NCI-H146 (cell line): ENCODE measurements around the gene RTN4RL2.
A peak's percentile ranks its signal among the peaks of the same experiment; 100 is the strongest.
"Not testable (repeated sequence)": the region's sequence is repeated elsewhere in the genome, so short reads cannot be mapped to it uniquely, and the experiment has no call there.

Experiments used
- DNase-seq: peaks from one replicate; lab custom pipeline; 2025; lab: John Stamatoyannopoulos, UW

RTN4RL2 gene

DNA sequence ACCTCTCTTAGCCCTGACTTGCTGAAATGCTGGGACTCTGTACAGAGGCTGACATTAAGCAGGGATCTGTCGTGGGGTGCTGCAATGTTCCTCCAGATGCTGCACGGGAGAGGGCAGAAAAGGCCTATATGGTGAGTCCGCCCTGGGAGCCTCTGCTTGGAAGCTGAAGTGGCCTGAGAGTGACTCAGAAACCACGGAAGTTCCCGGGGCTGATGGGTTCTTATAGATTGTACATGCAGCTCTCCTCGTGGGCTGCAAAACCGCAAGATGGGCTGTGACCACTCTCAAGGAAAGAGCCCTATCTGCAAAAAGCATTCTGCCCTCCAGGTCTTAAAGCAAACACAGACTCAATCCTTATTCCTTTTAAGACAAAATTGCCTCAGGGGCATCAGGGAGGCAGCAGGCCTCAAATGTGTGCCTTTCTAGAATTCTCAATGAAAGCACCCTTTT, 27.6 kb upstream of the RTN4RL2 start:
- DNase-seq = no peak

DNA sequence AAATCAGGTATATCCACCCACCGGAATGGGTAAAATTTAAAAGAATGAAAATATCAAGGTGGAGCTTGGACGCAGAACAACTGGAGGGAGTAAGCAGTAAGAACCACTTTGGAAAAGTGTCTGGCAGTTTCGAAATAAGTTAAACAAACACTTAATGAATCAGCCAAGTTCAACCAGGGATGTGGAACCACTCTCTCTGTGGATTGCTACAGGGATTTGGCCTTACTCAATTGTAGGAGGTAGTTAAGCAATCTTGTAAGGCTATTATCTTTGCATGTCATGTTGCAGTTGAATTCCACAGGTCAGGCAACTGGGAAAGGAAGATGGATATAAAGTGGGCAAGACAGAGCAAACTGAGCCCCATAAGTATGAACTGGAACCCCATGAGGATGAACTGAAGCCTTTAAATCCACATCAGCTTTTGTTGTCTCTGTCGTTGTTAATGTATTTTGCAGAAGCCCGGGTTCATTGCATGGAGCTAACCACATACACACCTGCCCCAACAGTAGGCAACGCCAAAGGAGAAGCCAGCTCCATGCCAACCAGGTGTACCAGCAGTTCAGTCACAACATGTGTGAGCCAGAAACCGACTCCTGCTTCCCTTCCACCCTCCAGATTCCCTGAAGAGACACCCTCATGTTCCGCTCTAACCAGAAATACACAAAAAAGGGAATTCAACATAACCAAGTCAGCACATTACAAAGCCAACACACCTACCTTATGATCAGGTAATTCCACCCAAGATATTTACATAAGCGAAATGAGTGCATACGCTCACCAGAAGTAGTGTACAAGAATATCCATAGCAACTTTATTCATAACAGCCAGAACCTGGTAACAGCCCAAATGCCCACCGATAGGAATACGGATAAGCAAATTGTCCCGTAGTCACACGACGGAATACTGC, 25.4 kb upstream of the RTN4RL2 start:
- DNase-seq = no peak

DNA sequence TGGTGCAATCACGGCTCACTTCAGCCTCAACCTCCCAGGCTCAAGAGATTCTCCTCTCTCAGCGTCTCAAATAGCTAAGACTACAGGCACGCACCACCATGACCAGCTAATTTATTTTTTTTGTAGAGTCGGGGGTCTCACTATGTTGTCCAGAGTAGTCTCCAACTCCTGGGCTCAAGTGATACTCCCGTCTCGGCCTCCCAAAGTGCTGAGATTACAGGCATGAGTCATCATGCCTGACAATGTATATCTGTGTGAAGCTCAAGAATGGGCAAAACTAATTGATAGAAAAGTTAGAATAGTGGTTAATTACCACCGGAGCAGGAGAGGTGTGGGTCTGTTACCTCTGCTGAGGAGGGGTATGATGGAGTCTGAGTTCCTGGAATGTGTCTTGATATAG, 24.3 kb upstream of the RTN4RL2 start:
- DNase-seq = no peak

DNA sequence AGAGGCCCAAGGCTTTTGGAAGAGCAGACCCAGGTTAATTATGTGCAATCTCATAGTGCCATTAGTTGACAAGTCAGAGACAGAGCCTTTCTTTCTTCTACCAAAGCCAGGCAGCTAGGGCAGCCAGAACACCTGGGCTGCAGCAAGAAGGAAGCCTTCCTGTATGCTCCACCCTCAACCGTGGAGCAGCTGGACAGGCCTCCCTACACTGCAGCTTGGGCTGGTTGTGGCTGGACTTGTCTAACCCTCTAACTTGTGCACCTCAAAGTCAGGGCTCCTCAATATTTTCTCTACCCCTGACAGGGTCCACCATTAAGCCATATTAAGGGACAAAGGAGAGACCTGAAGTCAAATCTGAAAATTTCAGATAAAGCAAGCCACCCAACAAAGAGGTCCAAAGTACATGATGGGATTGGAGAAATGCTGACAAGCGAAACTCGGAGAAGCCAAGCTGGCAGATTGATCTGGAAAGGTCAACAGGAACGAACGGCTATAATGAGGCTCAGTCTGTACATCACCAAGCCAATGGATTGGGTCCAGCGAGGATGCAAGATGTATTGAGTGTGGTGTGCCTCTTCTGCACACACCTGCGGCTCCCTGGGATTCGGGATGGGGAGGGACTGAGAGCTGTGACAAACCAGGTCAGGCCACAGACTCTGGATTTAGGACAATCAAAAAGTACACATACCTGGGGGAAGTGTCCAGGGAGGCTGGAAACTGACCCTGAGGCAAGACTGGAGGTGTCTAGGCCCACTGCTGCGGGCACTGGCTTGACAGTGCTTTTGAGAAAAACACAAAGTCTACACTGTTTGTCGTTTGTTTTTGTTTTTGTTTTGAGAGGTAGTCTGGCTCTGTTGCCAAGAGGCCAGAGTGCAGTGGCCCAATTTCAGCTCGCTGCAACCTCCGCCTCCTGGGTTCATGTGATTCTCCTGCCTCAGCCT, 21.7 kb upstream of the RTN4RL2 start:
- no peak for DNase-seq

DNA sequence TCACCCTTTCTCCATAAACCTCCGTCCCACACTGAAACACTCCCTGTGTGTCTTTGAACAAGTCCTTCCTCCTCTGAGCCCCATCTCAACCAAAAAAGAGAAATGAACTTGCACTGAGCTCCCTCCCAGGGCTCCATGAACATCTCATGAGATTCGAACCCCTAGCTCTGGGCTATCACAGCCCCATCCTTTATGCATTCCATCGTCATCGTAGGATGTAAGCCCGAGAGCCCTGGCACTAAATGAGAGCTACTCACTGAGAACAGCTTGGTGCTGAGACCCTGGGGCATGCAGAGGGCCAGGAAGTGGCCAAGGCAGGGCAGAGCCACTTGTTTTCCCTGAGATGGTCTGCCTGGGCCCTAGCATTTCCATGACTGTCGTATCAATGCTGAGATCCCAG, 20.5 kb upstream of the RTN4RL2 start:
- no peak for DNase-seq

DNA sequence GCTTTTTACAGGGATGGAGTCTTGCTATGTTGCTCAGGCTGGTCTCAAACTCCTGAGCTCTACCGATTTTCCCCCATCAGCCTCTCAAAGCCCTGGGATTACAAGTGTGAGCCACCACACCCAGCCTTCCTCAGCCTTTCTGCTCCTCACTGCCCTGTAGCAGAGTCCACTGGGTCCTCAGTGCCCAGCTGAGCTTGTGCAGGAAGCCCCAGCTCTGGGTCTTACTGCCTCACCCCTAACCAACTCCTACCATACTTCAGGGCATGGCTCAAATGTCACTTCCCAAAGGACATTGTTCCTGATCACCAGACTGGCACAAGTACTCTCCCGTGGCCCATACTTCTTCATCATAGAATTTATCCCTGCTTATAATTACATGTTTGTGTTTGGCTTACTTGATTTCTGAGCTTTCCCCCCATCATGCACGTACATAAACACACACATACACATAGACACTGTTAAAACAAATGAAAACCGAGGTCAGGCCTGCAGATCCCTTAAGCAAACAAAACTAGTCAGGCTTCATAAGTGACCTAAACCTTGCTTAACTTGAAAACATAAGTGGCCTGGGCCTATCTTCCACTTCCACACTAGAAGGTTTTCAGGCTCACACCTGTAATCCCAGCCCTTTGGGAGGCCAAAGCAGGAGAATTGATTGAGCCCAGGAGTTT, 19.4 kb upstream of the RTN4RL2 start:
- no peak for DNase-seq

DNA sequence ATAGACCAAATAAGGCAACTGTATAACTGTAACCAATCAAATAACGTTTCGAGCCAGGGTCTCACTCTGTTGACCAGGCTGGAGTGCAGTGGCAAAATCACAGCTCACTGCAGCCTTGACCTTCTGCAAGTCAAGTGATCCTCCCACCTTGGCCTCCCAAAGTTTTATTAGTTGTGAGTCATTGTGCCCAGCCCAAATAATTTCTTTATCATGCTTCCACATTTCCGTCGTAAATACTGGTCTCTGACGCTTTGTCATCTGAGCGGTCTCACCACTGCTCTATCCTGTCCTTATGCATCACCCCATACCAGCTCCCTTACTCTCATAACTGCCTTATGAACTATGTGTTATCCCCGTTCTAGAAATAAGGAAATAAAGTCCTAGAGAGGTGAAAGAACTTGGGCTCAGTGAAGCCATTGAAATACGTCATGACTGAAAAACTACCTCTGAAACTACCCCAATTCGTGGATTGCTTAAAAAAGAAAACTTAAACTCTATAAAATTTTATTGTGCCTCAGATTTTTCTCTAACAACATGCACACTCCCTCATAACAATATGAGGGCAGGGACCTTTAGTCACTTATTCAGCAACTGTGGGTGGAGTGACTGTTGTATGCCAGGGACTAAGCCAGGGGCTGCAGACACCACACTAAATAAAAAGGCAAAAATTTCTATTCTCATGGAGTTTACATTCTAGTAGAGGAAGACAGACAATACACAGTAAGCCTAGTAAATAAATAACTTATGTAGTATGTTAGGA, 15.8 kb upstream of the RTN4RL2 start:
- no peak for DNase-seq

DNA sequence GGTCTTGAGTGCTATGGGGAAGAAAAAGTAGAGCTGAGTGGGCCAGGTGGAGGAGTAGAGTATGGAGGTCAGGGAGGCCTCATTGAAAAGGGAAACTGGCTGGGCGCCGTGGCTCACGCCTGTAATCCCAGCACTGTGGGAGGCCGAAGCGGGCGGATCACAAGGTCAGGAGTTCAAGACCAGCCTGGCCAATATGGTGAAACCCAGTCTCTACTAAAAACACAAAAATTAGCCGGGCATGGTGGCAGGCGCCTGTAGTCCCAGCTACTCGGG, 15.3 kb upstream of the RTN4RL2 start:
- not testable (repeated sequence) for DNase-seq

DNA sequence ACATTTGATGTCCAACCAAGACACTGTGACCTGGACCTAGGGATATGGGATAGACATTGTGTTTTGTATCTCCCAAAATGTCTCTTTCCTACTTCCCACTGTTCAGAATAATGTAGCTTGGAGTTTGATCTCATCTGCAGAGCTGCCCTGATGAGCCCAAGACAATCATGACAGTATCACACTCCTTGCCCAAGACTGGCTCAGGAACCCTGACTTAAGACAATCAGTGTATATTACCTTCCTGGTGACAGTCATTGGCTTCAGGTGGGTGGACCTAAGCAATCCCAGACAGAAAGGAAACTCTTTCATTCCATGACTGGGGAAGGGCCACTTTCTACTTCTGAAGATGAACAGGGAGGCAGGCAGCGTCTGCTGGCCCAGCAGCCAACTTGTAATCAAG, 14.3 kb upstream of the RTN4RL2 start:
- DNase-seq = no peak

DNA sequence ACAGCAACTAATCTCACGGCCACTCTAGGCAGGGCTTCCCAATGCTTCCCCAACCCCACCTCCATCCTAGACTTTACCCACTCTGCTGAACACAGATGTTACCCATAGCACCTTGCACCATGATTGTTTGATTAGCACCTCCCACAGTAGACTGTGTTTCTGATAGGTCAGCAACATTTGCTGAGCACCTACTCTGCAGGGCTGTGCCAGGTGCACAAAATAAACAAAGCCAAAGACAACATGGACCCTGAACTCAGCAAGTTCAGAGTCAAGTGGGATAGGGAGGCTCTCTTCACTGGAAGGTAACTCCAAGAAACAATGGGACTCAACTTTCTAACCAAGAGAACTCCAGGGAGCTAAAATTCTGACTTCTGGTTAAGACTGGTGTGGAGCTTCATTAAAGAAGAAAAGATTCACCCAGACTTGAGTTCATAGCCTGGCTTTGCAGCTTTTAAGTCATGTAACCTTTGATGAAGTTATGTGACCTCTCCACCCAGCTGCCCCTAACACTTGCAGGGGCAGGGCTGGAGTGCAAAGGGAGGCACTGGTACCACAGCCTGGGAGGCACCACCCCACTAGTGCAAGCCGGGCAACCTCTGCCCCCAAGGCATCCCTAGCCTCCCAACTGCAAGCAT, 6.7 kb upstream of the RTN4RL2 start:
- DNase-seq = peak; percentile 23

DNA sequence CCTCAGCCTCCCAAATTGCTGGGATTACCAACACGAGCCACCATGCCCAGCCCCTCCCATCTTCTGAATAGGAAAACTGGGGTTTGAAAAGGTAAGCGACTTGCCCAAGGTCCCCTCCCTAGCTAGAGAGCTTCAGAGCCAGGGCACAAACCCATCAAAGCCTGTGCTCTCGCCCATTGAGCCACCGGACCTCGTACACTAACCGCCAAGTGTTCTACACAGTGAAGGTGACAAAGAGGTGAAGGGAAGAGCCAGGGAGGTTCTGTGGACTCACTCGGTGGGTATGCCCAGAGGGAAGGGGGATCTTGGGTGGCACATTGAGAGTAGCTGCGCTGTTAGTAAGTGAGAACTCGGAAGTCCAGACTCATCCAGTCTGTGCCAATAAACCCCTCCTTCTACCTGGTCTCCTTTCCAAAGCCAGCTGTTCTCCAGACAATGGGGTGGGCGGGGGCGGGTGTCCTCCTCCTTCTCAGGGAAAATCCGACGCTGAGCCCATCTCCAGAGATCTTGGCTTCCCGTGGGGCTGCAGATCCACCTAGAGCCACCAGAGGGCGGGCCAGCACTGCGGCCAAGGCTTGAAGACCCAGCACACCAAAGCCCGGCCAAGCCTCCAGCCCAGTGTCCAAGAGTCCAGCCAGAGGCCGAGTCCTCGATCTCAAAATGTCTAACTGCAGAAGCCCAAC, 3.2 kb upstream of the RTN4RL2 start:
- peak; percentile 87 for DNase-seq

DNA sequence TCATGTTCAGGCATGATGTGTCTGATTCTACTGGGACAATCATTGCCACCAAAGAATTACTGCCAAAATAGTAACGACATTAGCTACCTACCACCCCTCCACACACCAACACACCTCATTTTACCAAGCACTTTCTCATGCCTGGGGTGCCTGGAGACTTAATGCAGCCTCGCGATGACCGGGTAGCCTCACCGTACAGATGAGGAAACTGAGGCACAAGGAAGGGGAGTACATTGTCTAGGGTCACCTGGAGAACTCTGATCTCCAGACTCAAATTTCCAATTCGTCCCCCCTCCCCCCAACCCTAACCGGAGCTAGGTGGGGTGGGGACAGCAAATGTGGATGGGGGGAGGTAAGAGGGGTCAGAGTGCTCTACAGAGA, 2.7 kb upstream of the RTN4RL2 start:
- DNase-seq = no peak

DNA sequence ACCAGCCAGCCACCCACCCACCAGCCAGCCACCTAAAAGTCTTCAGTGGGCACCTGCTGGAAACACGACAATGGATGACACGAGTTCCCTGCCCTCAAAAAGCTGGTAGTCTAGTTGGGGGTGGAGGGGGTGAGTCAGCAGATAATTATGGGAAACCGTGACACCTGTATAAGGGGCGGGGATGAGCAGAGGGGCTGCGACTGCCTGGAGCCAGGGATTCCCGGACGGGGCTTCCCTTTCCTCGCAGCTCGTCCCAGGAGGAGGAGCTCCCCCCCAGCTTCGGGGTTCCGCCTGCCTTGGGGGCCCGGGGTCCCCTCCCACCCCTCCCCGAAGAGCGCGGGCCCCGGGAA, 2.3 kb upstream of the RTN4RL2 start:
- DNase-seq = peak; percentile 46

DNA sequence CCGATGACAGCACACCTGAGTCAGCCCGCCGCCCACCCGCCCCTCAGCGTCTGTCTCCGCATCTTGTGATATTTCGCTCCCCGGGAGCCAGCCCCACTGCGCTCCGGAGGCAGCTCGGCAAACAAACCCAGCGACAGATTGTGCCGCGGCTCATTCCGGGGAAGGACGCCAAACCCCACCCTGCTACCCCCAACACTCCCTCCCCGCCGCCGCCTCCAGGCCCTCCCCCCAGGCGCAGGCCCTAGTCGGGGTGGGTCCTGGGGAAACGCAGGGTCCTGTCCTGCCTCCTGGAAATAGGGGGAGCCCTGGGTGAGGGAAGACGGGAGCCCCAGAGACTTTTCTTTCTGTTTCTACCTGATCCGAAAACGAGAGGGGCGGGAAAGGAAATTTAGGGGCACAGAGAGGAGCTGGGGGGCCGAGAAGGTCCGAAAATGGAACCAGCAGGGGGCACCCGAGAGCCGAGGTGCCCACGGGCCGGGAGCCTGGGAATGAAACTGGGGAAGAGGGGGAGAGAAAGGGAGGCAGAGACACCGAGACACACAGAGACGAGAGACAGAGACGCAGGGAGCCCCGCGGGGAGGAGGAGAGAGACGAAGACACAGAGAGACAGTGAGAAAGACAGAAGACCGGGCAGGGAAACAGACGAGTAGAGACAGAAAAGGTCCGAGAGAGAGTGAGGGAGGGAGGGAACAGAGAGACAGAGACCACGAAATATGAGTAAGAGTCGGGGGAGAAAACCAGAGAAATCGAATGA, 1.7 kb upstream of the RTN4RL2 start:
- DNase-seq = peak; percentile 61

DNA sequence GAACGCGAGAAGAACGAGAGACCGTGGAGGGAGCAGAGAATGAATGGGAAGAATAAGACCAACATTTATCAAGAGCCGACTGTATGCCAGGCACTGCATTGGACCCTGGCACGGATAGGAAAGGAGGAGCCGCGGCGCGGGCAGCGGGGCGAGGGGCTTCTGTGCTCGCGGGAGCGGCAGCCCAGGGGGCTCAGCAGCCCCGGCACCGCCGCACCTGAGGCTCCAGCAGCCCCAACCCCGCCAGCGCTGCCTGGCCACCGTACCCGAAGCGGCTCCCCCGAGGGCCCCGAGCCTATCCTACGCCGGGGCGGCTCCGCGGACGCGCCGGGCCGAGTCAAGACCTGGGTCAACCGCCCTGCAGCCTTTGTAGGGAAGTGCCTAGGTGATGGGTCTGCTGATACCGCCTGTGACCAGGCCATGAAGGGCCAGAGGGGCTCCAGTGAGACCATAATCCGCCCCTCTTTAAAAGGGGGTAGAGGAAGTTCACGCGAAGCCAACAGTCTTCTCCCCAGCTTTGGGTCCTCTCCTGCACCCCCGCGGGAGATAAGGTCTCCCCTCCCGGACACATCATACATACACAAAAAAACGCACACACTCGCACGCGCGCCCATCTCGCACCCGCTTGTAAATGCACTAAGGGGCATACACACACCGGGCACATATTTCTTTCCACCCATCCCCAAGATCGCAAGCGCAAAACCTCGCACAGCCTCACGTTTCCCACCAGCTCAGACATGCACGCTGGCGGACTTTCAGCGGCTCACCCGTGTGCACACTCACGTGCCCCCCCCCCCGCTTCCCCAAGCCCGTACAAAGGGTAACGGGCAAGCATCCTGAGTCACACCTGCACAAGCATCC, 935 bp upstream of the RTN4RL2 start:
- DNase-seq = peak; percentile 39

DNA sequence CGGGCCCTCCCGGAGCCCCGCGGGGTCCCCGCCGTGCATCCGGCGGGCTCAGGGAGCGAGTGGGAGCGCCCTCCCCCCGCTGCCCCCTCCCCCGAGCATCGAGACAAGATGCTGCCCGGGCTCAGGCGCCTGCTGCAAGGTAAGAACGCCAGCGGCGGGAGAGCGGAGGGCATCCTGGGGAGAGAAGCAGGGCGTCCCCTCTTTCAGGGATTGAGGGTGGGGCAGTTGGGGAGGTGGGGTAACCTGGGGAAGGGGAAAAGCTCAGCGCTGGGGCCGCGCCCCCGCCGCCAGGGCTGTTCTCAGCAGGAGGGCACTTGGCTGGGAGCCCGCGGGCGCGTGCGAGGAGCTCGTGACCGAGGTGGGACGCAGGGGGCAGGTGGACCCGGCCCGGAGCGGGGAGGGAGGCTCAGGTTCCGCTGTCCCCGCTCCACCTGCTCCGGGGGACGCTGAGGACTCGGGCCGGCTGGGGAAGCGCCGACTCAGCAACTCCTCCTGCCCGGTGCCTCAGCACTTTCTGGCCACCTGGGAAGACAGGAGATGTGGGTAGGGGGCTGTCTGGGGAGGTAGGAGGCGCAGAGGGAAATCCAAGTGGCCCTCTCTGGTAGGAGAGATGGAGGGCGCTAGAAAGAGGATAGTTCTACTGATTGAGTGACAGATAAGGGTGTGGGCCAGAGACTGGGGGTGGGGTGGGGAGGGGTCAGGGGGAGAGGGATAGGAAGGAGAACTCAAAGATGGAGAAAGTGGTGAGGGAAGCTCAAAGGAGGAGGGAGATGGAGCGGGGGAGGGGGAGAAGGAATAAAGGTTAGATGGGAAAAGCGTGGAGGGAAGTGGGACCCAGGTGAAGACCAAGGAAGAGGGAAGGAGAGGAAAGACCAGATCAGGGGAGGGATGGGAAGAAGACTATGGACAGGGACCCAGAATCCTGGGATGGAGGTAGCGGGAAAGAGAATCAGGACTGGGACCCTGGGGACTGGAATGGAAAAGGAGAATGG, 726 bp downstream of the RTN4RL2 start:
- DNase-seq = peak; percentile 76

DNA sequence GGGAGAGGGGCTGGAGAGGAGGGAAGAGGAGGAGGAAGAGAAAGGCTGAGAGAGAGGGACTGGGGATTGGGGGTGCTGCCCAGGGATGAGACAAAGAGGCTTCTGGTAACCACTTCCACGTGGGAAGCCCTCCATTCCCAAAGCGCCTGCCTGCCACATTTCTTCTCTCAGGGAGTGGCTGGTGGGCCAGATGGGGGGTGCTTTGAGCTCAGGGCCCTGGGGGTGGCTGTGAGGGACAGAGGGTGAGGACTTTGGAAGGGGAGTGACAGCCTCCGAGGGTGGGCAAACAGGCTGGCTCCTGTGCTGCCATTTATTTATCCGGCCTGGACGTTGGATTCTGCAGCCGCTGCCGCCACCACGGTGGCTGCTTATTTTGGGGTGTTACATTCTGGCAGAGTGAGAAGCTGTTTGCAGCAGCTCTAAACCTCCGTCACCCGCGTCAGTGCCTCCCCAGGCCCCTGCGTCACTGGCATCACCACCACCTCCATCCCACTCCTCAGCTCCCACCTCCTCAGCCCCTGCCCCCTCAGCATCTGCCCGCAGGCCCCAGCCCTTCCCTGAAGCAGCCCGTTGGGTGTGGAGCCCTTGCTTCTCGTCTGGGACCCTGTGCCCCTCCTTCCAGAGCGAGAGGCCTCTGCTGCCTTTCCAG, 1.6 kb downstream of the RTN4RL2 start:
- no peak for DNase-seq
